Measurements from ENCODE around the gene FAP. TPM values are rescaled to one million over a fixed set of nuclear protein-coding genes. Genes with fewer than 3 reads are reported as not detected.

Gene FAP, protein sequence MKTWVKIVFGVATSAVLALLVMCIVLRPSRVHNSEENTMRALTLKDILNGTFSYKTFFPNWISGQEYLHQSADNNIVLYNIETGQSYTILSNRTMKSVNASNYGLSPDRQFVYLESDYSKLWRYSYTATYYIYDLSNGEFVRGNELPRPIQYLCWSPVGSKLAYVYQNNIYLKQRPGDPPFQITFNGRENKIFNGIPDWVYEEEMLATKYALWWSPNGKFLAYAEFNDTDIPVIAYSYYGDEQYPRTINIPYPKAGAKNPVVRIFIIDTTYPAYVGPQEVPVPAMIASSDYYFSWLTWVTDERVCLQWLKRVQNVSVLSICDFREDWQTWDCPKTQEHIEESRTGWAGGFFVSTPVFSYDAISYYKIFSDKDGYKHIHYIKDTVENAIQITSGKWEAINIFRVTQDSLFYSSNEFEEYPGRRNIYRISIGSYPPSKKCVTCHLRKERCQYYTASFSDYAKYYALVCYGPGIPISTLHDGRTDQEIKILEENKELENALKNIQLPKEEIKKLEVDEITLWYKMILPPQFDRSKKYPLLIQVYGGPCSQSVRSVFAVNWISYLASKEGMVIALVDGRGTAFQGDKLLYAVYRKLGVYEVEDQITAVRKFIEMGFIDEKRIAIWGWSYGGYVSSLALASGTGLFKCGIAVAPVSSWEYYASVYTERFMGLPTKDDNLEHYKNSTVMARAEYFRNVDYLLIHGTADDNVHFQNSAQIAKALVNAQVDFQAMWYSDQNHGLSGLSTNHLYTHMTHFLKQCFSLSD
- not detected in 2 replicates for total RNA-seq (2021)
- Bru-seq, nascent RNA, result percentile 17 among the genes with signal in this experiment
- percentile 15 among the genes with signal in this experiment for BruChase-seq, experiment 1, labeled RNA remaining after a 2-hour chase
- percentile 12 among the genes with signal in this experiment for BruChase-seq, experiment 2, labeled RNA remaining after a 6-hour chase
- long read RNA-seq, result 0 reads

DNA sequence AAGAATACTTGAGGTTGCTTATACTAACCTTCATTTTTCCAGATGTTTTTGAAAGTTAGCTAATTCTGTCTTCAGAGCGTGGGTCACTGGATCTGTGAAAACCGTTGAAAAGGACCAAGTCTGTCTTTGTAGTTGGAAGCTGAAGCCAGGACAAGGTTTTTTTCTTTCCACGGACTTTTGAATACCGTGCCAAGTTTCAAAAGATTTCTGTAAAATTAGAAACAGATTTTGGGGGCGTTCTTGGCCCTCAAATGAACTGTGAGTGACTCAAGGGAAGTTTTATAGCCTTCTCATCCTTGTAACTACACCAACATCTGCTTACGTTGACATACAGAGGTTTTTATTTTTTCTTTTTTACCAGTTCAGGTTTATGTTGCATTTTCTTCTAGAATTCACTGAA lies at the start of gene FAP:
Gene FAP (minus strand): TSS at position 152 of the 400 bp plus-strand sequence. CDS start 118 bp downstream, at position 34.
- Histone ChIP-seq H3K4me1 (replicated peaks; ENCODE audit: insufficient read depth) (peaks cover 29% of the 10 kb centered on the region), H3K79me2 (ENCODE audit: low read depth) (no peaks in the 10 kb centered on the region), H3K4me3 (no peak within 1 kb of the TSS), H3K9me2 (ENCODE audit: insufficient read depth) (no peaks in the 10 kb centered on the region), H3F3A (ENCODE audit: insufficient read depth, low read depth) (peaks cover 23% of the 10 kb centered on the region), H3K9me3 (ENCODE audit: insufficient read depth, low read depth) (no peaks in the 10 kb centered on the region), H3K27ac (peak within 1 kb of the TSS; percentile 89), H4K20me1 (ENCODE audit: insufficient read depth) (no peaks in the 10 kb centered on the region), H3K4me2 (peak within 1 kb of the TSS; percentile 62), H3K27me3 (ENCODE audit: insufficient read depth, low read depth) (no peaks in the 10 kb centered on the region), H2AFZ (no peak within 1 kb of the TSS), H3K36me3 (ENCODE audit: low read depth) (no peaks in the 10 kb centered on the region)
- ChIA-PET POLR2A (ENCODE audit: unreplicated experiment) (no interaction called here), CTCF (no interaction called here)
- no peak for TF ChIP-seq EZH2 (IDR thresholded peaks at IDR 0.05; ENCODE audit: low read depth)
- DNase-seq, result no peak
- intact Hi-C loops (cut with micrococcal nuclease; ENCODE audit: unreplicated experiment), result no loop called here
- BruUV-seq (replicated peaks), result no TSS peak

DNA sequence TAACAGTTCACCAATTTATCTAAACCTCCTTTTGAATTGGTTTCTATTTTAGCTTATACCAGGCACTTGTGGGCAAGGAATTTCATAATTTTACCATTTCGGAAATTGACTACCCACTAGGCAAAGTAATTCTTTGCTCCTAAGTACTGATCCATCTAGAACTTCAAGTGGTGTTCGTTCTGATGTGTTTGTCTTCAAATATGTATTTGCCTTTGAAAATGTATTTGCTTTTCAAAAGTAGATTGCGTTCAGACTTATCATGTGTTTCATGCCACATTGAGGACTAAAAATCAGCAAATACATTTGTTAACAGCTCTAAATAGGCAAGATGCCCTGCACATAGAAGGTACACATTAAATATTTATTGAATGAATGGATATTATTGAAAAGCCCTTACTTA lies 48.5 kb upstream of the FAP start:
- no TSS peak for BruUV-seq (replicated peaks)

DNA sequence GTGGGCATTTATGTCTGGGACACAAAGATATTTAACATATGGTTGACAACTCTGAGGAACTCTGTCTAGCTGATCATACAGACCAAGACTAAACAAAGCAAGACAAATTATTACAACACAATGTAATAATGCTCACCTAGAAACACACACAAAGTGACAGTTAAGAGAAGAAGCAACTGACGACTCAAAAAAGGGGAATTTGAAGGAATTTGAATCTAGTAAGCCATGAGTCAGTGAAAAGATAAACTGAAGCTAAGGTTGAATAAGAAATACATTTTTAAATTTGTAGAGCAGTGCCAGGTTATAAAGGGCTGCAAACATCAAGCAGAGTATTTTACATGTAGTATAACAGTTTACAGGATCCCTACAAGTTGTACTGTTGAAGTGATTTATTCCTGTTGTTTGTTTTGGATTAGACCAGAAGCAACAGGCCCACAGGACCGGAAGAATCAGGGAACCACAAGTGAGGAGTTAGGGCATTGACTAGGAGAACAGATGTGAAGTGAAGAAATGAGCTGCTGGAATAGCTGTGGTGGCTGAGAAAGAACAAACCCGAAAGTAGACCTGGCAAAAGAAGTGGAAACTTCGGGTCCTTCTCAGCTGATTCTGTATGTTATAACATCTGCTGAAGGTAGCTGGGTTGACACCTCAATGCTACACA lies 39.6 kb upstream of the FAP start:
- no TSS peak for BruUV-seq (replicated peaks)
- no peak for DNase-seq
- Histone ChIP-seq H3K36me3 (ENCODE audit: low read depth) (no peaks in the 10 kb centered on the region), H3K4me1 (replicated peaks; ENCODE audit: insufficient read depth) (no peaks in the 10 kb centered on the region), H3K27ac (no peak overlapping the region), H3K9me3 (ENCODE audit: insufficient read depth, low read depth) (no peaks in the 10 kb centered on the region), H3K27me3 (ENCODE audit: insufficient read depth, low read depth) (no peaks in the 10 kb centered on the region), H3K9me2 (ENCODE audit: insufficient read depth) (no peaks in the 10 kb centered on the region), H3K4me3 (no peak overlapping the region), H2AFZ (no peak overlapping the region), H3K4me2 (no peak overlapping the region), H3F3A (ENCODE audit: insufficient read depth, low read depth) (no peaks in the 10 kb centered on the region), H4K20me1 (ENCODE audit: insufficient read depth) (no peaks in the 10 kb centered on the region), H3K79me2 (ENCODE audit: low read depth) (no peaks in the 10 kb centered on the region)
- POLR2A ChIA-PET (ENCODE audit: unreplicated experiment), result no interaction called here
- intact Hi-C loops (cut with micrococcal nuclease; ENCODE audit: unreplicated experiment), result no loop called here
- no peak for TF ChIP-seq EZH2 (IDR thresholded peaks at IDR 0.05; ENCODE audit: low read depth)
- TF ChIP-seq, protein P1, sequence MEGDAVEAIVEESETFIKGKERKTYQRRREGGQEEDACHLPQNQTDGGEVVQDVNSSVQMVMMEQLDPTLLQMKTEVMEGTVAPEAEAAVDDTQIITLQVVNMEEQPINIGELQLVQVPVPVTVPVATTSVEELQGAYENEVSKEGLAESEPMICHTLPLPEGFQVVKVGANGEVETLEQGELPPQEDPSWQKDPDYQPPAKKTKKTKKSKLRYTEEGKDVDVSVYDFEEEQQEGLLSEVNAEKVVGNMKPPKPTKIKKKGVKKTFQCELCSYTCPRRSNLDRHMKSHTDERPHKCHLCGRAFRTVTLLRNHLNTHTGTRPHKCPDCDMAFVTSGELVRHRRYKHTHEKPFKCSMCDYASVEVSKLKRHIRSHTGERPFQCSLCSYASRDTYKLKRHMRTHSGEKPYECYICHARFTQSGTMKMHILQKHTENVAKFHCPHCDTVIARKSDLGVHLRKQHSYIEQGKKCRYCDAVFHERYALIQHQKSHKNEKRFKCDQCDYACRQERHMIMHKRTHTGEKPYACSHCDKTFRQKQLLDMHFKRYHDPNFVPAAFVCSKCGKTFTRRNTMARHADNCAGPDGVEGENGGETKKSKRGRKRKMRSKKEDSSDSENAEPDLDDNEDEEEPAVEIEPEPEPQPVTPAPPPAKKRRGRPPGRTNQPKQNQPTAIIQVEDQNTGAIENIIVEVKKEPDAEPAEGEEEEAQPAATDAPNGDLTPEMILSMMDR (conservative IDR thresholded peaks at IDR 0.05), result no peak
- CTCF ChIA-PET, result no interaction called here

More for the DNA sequence above, 48.5 kb upstream of the FAP start:
- ChIA-PET POLR2A (ENCODE audit: unreplicated experiment) (no interaction called here), CTCF (no interaction called here)
- no peaks in the 10 kb centered on the region for H3K9me2 ChIP-seq (ENCODE audit: insufficient read depth)
- H3K27ac ChIP-seq, result no peak overlapping the region
- no peak for TF ChIP-seq EZH2 (IDR thresholded peaks at IDR 0.05; ENCODE audit: low read depth)
- TF ChIP-seq, protein P1 (conservative IDR thresholded peaks at IDR 0.05), result no peak
- peaks cover 3% of the 10 kb centered on the region; the same call in 1 of the 2 replicates for H3K4me1 ChIP-seq (replicated peaks; ENCODE audit: insufficient read depth)
- no peak overlapping the region for H3K4me2 ChIP-seq
- H3K4me3 ChIP-seq, result no peak overlapping the region
- no peaks in the 10 kb centered on the region for H3K27me3 ChIP-seq (ENCODE audit: insufficient read depth, low read depth)
- no peaks in the 10 kb centered on the region for H3K9me3 ChIP-seq (ENCODE audit: insufficient read depth, low read depth)
- no peak overlapping the region for H2AFZ ChIP-seq
- no peaks in the 10 kb centered on the region for H3F3A ChIP-seq (ENCODE audit: insufficient read depth, low read depth)
- no peaks in the 10 kb centered on the region for H3K79me2 ChIP-seq (ENCODE audit: low read depth)
- intact Hi-C loops (cut with micrococcal nuclease; ENCODE audit: unreplicated experiment), result no loop called here
- no peaks in the 10 kb centered on the region for H4K20me1 ChIP-seq (ENCODE audit: insufficient read depth)
- DNase-seq, result no peak
- H3K36me3 ChIP-seq (ENCODE audit: low read depth), result no peaks in the 10 kb centered on the region

All from PC-9 (cell line).